ENCODE measurements around the gene TRIM24. TPM values are rescaled to one million over a fixed set of nuclear protein-coding genes. Genes with fewer than 3 reads are reported as not detected.

The TRIM24 gene
- total RNA-seq, 4 donors from 2014 or later: 12.1 to 26.9 (median 19.6) TPM

DNA sequence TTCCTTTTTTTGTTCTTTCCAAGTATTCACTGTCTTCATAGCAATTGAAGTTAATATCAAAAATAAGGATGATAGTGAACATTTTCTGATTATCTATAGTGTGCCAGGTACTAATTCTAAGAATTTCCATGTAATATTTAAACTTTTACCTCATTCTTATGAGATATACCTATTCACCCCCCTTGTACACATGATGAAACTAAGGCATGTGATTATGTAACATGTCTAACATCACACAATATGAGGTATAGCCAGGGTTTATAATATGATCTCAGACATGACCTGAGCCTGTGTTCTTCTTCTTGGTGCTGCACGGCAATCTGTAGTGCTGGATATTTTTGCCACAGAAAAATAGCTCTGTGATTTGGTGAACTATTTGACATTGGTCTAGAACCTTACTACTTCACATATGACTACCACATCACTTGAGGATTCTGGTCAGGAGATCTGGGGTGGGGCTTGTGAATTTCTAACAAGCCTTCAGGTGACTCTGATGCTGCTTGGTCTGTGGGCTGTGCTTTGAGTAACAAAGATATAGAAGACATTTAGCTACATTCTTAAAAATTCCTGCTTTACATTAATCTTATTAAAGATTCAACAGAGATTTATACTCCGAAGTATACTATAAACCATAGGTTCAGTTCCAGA, 79.1 kb downstream of the TRIM24 start:
- Histone ChIP-seq H3K27me3 (no peaks in the 10 kb centered on the region), H3K4me1 (no peaks in the 10 kb centered on the region), H3K4me3 (no peak overlapping the region), H3K36me3 (peaks cover 0 to 28% (median 7%) of the 10 kb centered on the region in 4 donors), H3K27ac (no peak overlapping the region), H3K9me3 (no peaks in the 10 kb centered on the region)
- WGBS, 2 donors (ENCODE audit: low coverage in 1 of 2): 96 to 98% methylated on average over 2 of the region's 2 CpGs
- intact Hi-C loops (cut with DNase I; ENCODE audit: low total_unique reads): no loop called here
- in situ Hi-C loops (cut with MboI; ENCODE audit: low pct_ligation_motif_present in 1 of 4, low pct_unique_long_range_greater_than_20kb in 1 of 4, low sequenced_read_pairs in 3 of 4): no loop called here
- TF ChIP-seq POLR2A (IDR thresholded peaks at IDR 0.05): no peak
- DNase-seq: no peak

DNA sequence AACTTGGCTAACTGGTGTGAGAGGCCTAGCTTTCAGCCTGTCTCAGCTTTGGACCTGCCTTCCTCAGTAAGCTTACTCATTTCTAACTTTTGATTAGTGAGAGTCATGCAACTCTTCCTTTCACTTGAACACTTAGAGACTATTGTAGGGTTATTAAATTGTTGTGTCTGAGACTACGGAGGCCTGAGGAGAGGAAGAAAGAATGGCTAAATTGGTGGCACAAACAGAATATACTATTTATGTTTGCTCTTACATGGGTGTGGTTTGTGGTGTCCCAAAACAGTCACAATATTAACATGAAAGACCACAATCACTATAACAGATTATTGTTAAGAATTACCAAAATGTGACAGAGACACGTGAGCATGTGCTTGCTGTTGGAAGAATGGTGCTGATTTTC, 82.1 kb downstream of the TRIM24 start:
- DNase-seq: no peak
- TF ChIP-seq CTCF (IDR thresholded peaks at IDR 0.05) (no peak), EP300 (IDR thresholded peaks at IDR 0.05; ENCODE audit: low read depth) (no peak), POLR2A (IDR thresholded peaks at IDR 0.05) (no peak), POLR2AphosphoS5 (IDR thresholded peaks at IDR 0.05) (no peak)
- Histone ChIP-seq H3K27ac (no peak overlapping the region), H3K36me3 (peaks cover 0 to 50% (median 11%) of the 10 kb centered on the region in 4 donors), H3K4me1 (no peaks in the 10 kb centered on the region), H3K9me3 (no peaks in the 10 kb centered on the region), H3K4me3 (no peak overlapping the region), H3K27me3 (no peaks in the 10 kb centered on the region)
- intact Hi-C loops (cut with DNase I; ENCODE audit: low total_unique reads): no loop called here
- in situ Hi-C loops (cut with MboI; ENCODE audit: low pct_ligation_motif_present in 1 of 4, low pct_unique_long_range_greater_than_20kb in 1 of 4, low sequenced_read_pairs in 3 of 4): no loop called here
- WGBS, 2 donors (ENCODE audit: low coverage in 1 of 2): 49 to 76% methylated on average over 2 of the region's 2 CpGs

DNA sequence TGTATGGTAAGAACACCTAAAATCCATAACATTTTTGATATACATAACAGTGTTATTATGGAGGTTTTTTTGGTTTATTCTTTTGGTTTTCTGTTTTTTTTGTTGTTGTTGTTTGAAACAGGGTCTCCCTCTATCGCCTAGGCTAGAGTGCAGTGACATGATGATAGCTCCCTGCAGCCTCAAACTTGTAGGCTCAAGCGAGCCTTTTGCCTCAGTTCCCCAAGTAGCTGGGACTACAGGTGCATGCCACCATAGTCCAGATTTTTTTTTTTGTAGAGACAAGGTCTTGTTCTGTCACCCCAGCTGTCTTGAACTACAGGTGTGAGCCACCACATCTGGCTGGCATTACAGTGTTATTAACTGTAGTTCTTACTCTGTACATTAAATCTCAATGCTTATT, 83.7 kb downstream of the TRIM24 start:
- H3K36me3 ChIP-seq: peaks cover 0 to 51% (median 16%) of the 10 kb centered on the region in 4 donors
- H3K27ac ChIP-seq: no peak overlapping the region
- no peaks in the 10 kb centered on the region for H3K27me3 ChIP-seq
- H3K4me1 ChIP-seq: no peaks in the 10 kb centered on the region
- in situ Hi-C loops (cut with MboI; ENCODE audit: low pct_ligation_motif_present in 1 of 4, low pct_unique_long_range_greater_than_20kb in 1 of 4, low sequenced_read_pairs in 3 of 4) (no loop called here), intact Hi-C loops (cut with DNase I; ENCODE audit: low total_unique reads) (no loop called here)
- DNase-seq: no peak
- 96 to 100% methylated on average over 2 of the region's 2 CpGs for WGBS, 2 donors (ENCODE audit: low coverage in 1 of 2)
- no peak overlapping the region for H3K4me3 ChIP-seq
- TF ChIP-seq CTCF (IDR thresholded peaks at IDR 0.05): no peak
- no peak for TF ChIP-seq EP300 (IDR thresholded peaks at IDR 0.05; ENCODE audit: low read depth)
- no peak for TF ChIP-seq POLR2A (IDR thresholded peaks at IDR 0.05)
- TF ChIP-seq POLR2AphosphoS5 (IDR thresholded peaks at IDR 0.05): no peak
- no peaks in the 10 kb centered on the region for H3K9me3 ChIP-seq

DNA sequence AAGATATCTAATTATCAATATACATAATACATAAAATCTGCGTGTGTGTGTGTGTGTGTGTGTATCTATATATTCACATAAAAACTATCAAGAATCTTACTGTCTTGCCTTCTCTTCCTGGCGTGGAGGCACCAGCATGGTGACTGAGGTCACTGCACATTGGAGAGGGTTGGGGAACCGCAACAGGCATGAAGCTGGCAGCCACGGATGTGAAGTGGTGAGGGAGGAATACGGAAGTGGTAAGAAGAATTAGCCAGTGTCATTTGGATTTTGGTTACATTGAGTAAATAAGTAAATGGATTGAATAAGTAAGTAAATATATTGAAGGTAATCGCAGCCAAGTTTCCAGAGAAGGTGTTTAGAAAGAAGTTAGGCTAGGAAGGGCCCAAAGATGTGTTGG, 85.1 kb downstream of the TRIM24 start:
- no peak for DNase-seq
- no peak overlapping the region for H3K27ac ChIP-seq
- intact Hi-C loops (cut with DNase I; ENCODE audit: low total_unique reads) (no loop called here), in situ Hi-C loops (cut with MboI; ENCODE audit: low pct_ligation_motif_present in 1 of 4, low pct_unique_long_range_greater_than_20kb in 1 of 4, low sequenced_read_pairs in 3 of 4) (no loop called here)
- 81 to 88% methylated on average over 6 of the region's 6 CpGs for WGBS, 2 donors (ENCODE audit: low coverage in 1 of 2)
- TF ChIP-seq POLR2A (IDR thresholded peaks at IDR 0.05): no peak
- TF ChIP-seq EP300 (IDR thresholded peaks at IDR 0.05; ENCODE audit: low read depth): no peak
- TF ChIP-seq POLR2AphosphoS5 (IDR thresholded peaks at IDR 0.05): no peak
- TF ChIP-seq CTCF (IDR thresholded peaks at IDR 0.05): no peak
- H3K4me3 ChIP-seq: no peak overlapping the region
- H3K4me1 ChIP-seq: no peaks in the 10 kb centered on the region
- H3K9me3 ChIP-seq: no peaks in the 10 kb centered on the region
- H3K36me3 ChIP-seq: peaks cover 0 to 50% (median 14%) of the 10 kb centered on the region in 4 donors
- no peaks in the 10 kb centered on the region for H3K27me3 ChIP-seq
